Hepatocyte (in vitro differentiated cells): ENCODE measurements around the gene OSCP1. TPM values are rescaled to one million over a fixed set of nuclear protein-coding genes. Genes with fewer than 3 reads are reported as not detected.

ENCODE experiments used
- DNase-seq: peaks from one replicate; pipeline ENCODE4 v3.0.0-alpha.2; 2016; ENCODE audit warnings: low spot score
- H2AFZ ChIP-seq: fragments of 200-600 bp; sonication (generic); 2 replicates; pipeline ENCODE4 v1.6.0; 2016; ENCODE audit warnings: antibody characterized with exemption, mild to moderate bottlenecking
- H3K27ac ChIP-seq: fragments of 200-600 bp; sonication (generic); 2 replicates; pipeline ENCODE4 v1.5.1; 2016; ENCODE audit warnings: mild to moderate bottlenecking
- H3K27me3 ChIP-seq: fragments of 200-600 bp; sonication (generic); 2 replicates; pipeline ENCODE4 v1.6.1; 2016
- H3K36me3 ChIP-seq: fragments of 200-600 bp; sonication (generic); replicated peaks from 2 replicates; pipeline ENCODE4 v1.5.1; 2016; ENCODE audit warnings: low read depth; ENCODE audit not compliant: insufficient read depth
- H3K4me1 ChIP-seq: fragments of 200-600 bp; sonication (generic); 2 replicates; pipeline ENCODE4 v1.5.1; 2016; ENCODE audit warnings: mild to moderate bottlenecking, moderate library complexity; ENCODE audit not compliant: insufficient read depth
- H3K4me2 ChIP-seq: fragments of 200-600 bp; sonication (generic); 2 replicates; pipeline ENCODE4 v1.6.0; 2016
- H3K4me3 ChIP-seq: fragments of 200-600 bp; sonication (generic); 2 replicates; pipeline ENCODE4 v1.5.1; 2016; ENCODE audit warnings: mild to moderate bottlenecking
- H3K79me2 ChIP-seq: fragments of 200-600 bp; sonication (generic); 2 replicates; pipeline ENCODE4 v1.6.0; 2017; ENCODE audit warnings: mild to moderate bottlenecking
- H3K9me2 ChIP-seq: fragments of 200-600 bp; sonication (generic); replicated peaks from 2 replicates; pipeline ENCODE4 v1.6.0; 2017; ENCODE audit warnings: mild to moderate bottlenecking; ENCODE audit not compliant: insufficient read depth
- H3K9me3 ChIP-seq: fragments of 200-600 bp; sonication (generic); 2 replicates; pipeline ENCODE4 v1.5.1; 2016; ENCODE audit warnings: low read depth, mild to moderate bottlenecking
- H4K20me1 ChIP-seq: fragments of 200-600 bp; sonication (generic); 2 replicates; pipeline ENCODE4 v1.6.0; 2016; ENCODE audit warnings: mild to moderate bottlenecking; ENCODE audit not compliant: insufficient read depth, poor library complexity, severe bottlenecking
- EZH2 ChIP-seq: fragments of 200-600 bp; sonication (generic); IDR thresholded peaks from 2 replicates; pipeline ENCODE4 v1.6.1; 2016; ENCODE audit warnings: antibody characterized with exemption, mild to moderate bottlenecking, borderline replicate concordance
- EZH2phosphoT487 ChIP-seq: fragments of 200-600 bp; sonication (generic); IDR thresholded peaks from one replicate; pipeline ENCODE4 v1.6.1; 2018; ENCODE audit warnings: antibody characterized with exemption, mild to moderate bottlenecking, low read depth, moderate library complexity; ENCODE audit not compliant: unreplicated experiment, severe bottlenecking
- WGBS: methylation state at CpG from one replicate; pipeline ENCODE4 v1.1.6; 2016; ENCODE audit warnings: low lambda C conversion rate; ENCODE audit errors: missing lambda C conversion rate; 5-methylcytosine and 5-hydroxymethylcytosine counted together
- polyA plus RNA-seq: library from polyadenylated mRNA; unstranded; fragments of >200 nt; fragmentation: Nextera tagmentation; extraction: Ambion mirVana; gene quantifications from 2 replicates; pipeline ENCODE4 v1.2.1, GENCODE V29; 2016
- total RNA-seq: library from RNA; depleted of rRNA; stranded (reverse); fragments of >200 nt; gene quantifications from 2 replicates; pipeline ENCODE4 v1.2.3, GENCODE V29; 2014
- TF ChIP-seq, protein P1 (sequence below): fragments of 200-600 bp; sonication (generic); IDR thresholded peaks from 2 replicates; pipeline ENCODE4 v1.5.1; 2016; ENCODE audit warnings: antibody characterized with exemption, mild to moderate bottlenecking; ENCODE audit not compliant: poor library complexity

The OSCP1 gene
- total and polyA plus RNA-seq, 2 experiments from 2014 or later: 5.8 to 7.6 TPM

DNA sequence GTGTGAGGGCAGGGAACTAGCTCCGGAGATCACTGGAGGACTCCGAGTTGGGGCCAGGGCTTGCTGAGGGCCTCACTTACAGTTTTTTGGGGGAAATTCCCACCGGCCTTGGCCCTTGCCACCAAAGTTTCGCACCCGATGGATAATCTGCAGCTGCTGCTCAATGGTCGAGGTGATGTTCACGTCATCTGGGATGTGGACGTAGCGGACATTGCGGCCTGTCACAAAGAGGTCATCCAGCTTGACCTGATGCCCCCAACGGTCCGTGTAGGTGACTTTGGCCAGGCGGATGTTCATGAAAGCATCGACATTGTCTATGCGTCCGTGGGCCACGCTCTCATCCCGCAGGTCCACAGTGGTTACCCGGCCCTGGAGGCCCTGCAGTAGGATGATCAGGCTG lies 56.6 kb downstream of the OSCP1 start:
- Histone ChIP-seq H3K27me3 (no peaks in the 10 kb centered on the region), H3K79me2 (peaks cover 31% of the 10 kb centered on the region), H3K4me3 (no peak overlapping the region), H3K4me2 (no peak overlapping the region), H4K20me1 (no peaks in the 10 kb centered on the region), H2AFZ (no peak overlapping the region), H3K9me3 (no peaks in the 10 kb centered on the region), H3K4me1 (peaks cover 7% of the 10 kb centered on the region), H3K9me2 (no peaks in the 10 kb centered on the region), H3K27ac (no peak overlapping the region), H3K36me3 (no peaks in the 10 kb centered on the region)
- no peak for DNase-seq
- TF ChIP-seq, protein P1, sequence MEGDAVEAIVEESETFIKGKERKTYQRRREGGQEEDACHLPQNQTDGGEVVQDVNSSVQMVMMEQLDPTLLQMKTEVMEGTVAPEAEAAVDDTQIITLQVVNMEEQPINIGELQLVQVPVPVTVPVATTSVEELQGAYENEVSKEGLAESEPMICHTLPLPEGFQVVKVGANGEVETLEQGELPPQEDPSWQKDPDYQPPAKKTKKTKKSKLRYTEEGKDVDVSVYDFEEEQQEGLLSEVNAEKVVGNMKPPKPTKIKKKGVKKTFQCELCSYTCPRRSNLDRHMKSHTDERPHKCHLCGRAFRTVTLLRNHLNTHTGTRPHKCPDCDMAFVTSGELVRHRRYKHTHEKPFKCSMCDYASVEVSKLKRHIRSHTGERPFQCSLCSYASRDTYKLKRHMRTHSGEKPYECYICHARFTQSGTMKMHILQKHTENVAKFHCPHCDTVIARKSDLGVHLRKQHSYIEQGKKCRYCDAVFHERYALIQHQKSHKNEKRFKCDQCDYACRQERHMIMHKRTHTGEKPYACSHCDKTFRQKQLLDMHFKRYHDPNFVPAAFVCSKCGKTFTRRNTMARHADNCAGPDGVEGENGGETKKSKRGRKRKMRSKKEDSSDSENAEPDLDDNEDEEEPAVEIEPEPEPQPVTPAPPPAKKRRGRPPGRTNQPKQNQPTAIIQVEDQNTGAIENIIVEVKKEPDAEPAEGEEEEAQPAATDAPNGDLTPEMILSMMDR: no peak
- TF ChIP-seq EZH2phosphoT487 (no peak), EZH2 (no peak)
- 96% methylated on average over 19 of the region's 19 CpGs for WGBS

DNA sequence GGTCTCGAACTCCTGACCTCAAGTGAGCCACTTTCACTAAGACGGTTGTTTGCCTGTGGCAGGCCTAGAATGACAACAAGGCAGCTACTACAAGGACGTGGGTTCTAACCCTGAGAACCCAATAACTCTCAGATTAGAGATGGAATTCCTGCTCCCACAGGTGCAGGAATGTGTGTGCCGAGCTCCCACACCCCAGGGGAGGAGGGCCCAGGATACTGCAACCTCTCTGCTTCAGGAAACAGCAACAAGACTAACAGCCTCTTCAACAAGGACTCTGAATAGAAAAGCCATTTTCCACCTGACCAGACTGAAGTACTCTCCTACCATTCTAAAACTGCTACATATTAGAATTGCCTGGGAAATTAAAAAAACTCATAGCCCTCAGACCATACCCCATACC lies 57.4 kb downstream of the OSCP1 start:
- Histone ChIP-seq H3K9me3 (no peaks in the 10 kb centered on the region), H3K27me3 (no peaks in the 10 kb centered on the region), H4K20me1 (no peaks in the 10 kb centered on the region), H3K79me2 (peaks cover 34% of the 10 kb centered on the region), H3K4me1 (peaks cover 8% of the 10 kb centered on the region), H3K27ac (no peak overlapping the region), H3K9me2 (no peaks in the 10 kb centered on the region), H3K36me3 (no peaks in the 10 kb centered on the region), H3K4me2 (no peak overlapping the region), H3K4me3 (no peak overlapping the region), H2AFZ (no peak overlapping the region)
- no peak for DNase-seq
- WGBS: 93% methylated on average over 4 of the region's 4 CpGs
- TF ChIP-seq EZH2 (no peak), EZH2phosphoT487 (no peak)
- TF ChIP-seq, protein P1: no peak

DNA sequence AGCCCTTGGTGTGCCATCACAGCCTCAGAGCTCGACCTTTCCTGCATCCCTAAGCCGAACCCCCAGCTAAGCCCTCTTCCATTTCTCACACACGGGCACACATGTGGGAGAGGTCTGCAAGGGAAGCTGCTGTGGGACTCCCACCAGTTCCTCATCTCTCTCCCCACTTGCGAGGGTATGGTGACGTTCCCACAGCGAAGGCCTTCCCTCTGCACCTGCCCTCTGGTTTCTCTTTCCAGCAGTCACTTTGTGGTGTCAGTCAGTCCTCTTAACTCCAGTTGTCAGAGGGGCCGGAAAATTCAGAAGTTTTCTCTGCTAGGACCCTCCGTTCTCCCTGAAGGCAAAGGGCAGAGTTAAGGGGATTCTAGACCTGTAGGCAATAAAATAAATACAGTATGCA lies 59.0 kb downstream of the OSCP1 start:
- H3K79me2 ChIP-seq: peaks cover 25% of the 10 kb centered on the region
- no peaks in the 10 kb centered on the region for H3K36me3 ChIP-seq
- TF ChIP-seq, protein P1: no peak
- no peak for TF ChIP-seq EZH2
- TF ChIP-seq EZH2phosphoT487: no peak
- no peak overlapping the region for H3K27ac ChIP-seq
- no peaks in the 10 kb centered on the region for H3K9me2 ChIP-seq
- no peak for DNase-seq
- H2AFZ ChIP-seq: no peak overlapping the region
- 95% methylated on average over 8 of the region's 8 CpGs for WGBS
- H3K4me3 ChIP-seq: no peak overlapping the region
- H4K20me1 ChIP-seq: no peaks in the 10 kb centered on the region
- H3K4me1 ChIP-seq: peaks cover 14% of the 10 kb centered on the region
- no peaks in the 10 kb centered on the region for H3K9me3 ChIP-seq
- no peak overlapping the region for H3K4me2 ChIP-seq
- no peaks in the 10 kb centered on the region for H3K27me3 ChIP-seq

DNA sequence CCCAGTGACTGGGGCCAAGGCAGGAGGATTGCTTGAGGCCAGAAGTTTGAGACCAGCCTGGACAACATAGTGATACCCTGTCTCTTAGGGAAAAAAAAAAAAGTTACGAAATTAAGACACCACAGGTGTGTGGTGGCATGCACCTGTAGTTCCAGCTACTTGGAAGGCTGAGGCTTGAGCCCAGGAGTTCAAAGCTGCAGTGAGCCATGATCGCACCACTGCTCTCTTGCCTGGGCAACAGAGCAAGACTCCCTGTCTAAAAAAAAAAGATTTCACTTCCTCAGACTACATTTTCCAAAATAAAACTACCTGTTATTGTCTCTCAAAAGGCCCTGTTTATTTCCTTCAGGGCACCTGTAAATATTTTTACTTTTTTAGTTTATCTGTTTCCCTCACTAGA lies 59.8 kb downstream of the OSCP1 start:
- Histone ChIP-seq H3K27ac (no peak overlapping the region), H3K4me1 (peaks cover 14% of the 10 kb centered on the region), H3K4me3 (no peak overlapping the region), H3K9me2 (no peaks in the 10 kb centered on the region), H2AFZ (no peak overlapping the region), H3K9me3 (no peaks in the 10 kb centered on the region), H3K79me2 (peaks cover 18% of the 10 kb centered on the region), H3K36me3 (no peaks in the 10 kb centered on the region), H4K20me1 (no peaks in the 10 kb centered on the region), H3K27me3 (no peaks in the 10 kb centered on the region), H3K4me2 (no peak overlapping the region)
- DNase-seq: no peak
- TF ChIP-seq EZH2phosphoT487: no peak
- TF ChIP-seq, protein P1: no peak
- TF ChIP-seq EZH2: no peak
- 93% methylated on average over 2 of the region's 2 CpGs for WGBS
